ENCODE measurements around the gene COL1A1.

The COL1A1 gene

GRCh38 chr17:50154604-50155003 is 46.8 kb downstream of the COL1A1 start:
- DNase-seq (ENCODE audit: low read depth) = no peak
- TF ChIP-seq, protein P1, sequence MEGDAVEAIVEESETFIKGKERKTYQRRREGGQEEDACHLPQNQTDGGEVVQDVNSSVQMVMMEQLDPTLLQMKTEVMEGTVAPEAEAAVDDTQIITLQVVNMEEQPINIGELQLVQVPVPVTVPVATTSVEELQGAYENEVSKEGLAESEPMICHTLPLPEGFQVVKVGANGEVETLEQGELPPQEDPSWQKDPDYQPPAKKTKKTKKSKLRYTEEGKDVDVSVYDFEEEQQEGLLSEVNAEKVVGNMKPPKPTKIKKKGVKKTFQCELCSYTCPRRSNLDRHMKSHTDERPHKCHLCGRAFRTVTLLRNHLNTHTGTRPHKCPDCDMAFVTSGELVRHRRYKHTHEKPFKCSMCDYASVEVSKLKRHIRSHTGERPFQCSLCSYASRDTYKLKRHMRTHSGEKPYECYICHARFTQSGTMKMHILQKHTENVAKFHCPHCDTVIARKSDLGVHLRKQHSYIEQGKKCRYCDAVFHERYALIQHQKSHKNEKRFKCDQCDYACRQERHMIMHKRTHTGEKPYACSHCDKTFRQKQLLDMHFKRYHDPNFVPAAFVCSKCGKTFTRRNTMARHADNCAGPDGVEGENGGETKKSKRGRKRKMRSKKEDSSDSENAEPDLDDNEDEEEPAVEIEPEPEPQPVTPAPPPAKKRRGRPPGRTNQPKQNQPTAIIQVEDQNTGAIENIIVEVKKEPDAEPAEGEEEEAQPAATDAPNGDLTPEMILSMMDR (IDR thresholded peaks at IDR 0.05; ENCODE audit: control insufficient read depth, extremely low read depth, insufficient read depth) = no peak
- no peak overlapping the region for H3K4me3 ChIP-seq (ENCODE audit: low read depth, low read length)

GRCh38 chr17:50153650-50154575 is 47.5 kb downstream of the COL1A1 start:
- H3K4me3 ChIP-seq (ENCODE audit: low read depth, low read length) = no peak overlapping the region
- TF ChIP-seq, protein P1 (IDR thresholded peaks at IDR 0.05; ENCODE audit: control insufficient read depth, extremely low read depth, insufficient read depth) = no peak
- no peak for DNase-seq (ENCODE audit: low read depth)

DNA sequence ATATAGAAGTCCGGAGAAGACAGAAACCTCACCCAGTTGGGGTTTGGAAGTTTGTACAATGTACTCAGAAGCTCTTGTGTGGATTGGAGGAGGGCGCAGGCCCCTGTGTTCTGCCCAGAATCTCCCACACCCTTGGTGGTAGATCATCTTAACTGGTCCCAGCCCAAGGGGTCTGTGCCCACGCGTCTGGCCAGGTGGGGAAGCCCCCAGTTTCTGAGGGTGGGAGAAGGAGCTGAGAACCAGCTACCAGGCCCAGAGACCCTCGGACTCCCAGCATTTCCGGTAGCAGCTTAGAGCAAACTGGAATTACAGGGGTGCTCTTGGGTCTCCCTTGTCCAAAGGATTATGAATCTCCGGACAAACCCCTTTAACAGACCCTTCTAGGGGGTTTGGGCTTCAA is 48.7 kb downstream of the COL1A1 start:
- peak overlapping the region; percentile 66 for H3K4me3 ChIP-seq (ENCODE audit: low read depth, low read length)
- DNase-seq (ENCODE audit: low read depth) = no peak
- TF ChIP-seq, protein P1 (IDR thresholded peaks at IDR 0.05; ENCODE audit: control insufficient read depth, extremely low read depth, insufficient read depth) = no peak

DNA sequence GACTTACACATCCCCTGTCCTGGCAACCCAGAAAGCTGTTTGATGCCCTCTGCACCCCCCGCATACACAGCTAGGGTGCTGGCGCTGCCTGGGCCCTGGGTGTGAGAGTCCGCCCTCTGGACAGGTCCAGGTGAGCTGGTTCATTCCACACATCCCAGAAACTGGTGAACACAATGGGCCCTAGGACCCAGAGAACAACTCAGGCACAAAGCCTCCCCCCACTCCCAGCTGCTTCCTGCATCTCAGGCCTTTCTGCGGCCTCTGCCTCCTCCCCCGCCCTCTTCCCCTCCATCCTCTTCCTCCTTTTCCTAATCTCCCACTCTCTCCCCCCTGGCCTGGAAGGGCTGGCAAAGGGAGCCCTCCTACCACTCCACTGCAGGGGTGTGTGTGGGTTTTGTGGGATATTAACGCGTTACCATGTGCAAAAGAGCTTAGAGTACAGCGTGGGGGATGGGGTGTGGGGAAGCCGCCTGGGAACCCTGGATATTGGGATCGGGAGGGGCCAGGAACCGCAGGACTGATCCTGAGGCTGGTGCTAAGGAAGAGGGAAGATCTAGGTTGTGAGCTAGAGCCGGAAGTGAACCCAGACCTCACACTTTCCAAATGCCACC is 49.4 kb downstream of the COL1A1 start:
- TF ChIP-seq, protein P1 (IDR thresholded peaks at IDR 0.05; ENCODE audit: control insufficient read depth, extremely low read depth, insufficient read depth) = no peak
- peak overlapping the region; percentile 66 for H3K4me3 ChIP-seq (ENCODE audit: low read depth, low read length)
- DNase-seq (ENCODE audit: low read depth) = peak; percentile 81

GRCh38 chr17:50151041-50151936 is 50.1 kb downstream of the COL1A1 start:
- peak; percentile 70 for DNase-seq (ENCODE audit: low read depth)
- TF ChIP-seq, protein P1 (IDR thresholded peaks at IDR 0.05; ENCODE audit: control insufficient read depth, extremely low read depth, insufficient read depth) = peak; percentile 48

GRCh38 chr17:50150354-50151040 is 50.9 kb downstream of the COL1A1 start, which contains the start of gene PPP1R9B:
PPP1R9B (minus strand) TSS chr17:50150677; CDS start chr17:50150513, 164 bp downstream.
- peak within 1 kb of the TSS; percentile 82 for H3K4me3 ChIP-seq (ENCODE audit: low read depth, low read length)
- TF ChIP-seq, protein P1 (IDR thresholded peaks at IDR 0.05; ENCODE audit: control insufficient read depth, extremely low read depth, insufficient read depth) = no peak
- DNase-seq (ENCODE audit: low read depth) = no peak

More at GRCh38 chr17:50151041-50151936, 50.1 kb downstream of the COL1A1 start:
- H3K4me3 ChIP-seq (ENCODE audit: low read depth, low read length) = peak overlapping the region; percentile 82

All from LNCaP clone FGC (cell line).